Trophoblast cell (in vitro differentiated cells and primary cell): ENCODE data around the gene VAT1L.

Experiments used
- DNase-seq, 2 donors: peaks; one replicate each; pipeline ENCODE4 v3.0.0-alpha.2; 2016
- H2AFZ ChIP-seq: 2 replicates; pipeline ENCODE4 v1.6.1; 2013; ENCODE audit warnings: low read length, moderate library complexity, mild to moderate bottlenecking; ENCODE audit not compliant: insufficient read depth, poor library complexity
- H2AK5ac ChIP-seq: 2 replicates; pipeline ENCODE4 v1.6.1; 2013; ENCODE audit warnings: mild to moderate bottlenecking, low read length
- H2BK120ac ChIP-seq: 2 replicates; pipeline ENCODE4 v1.6.1; 2013; ENCODE audit warnings: low read length, mild to moderate bottlenecking, moderate library complexity; ENCODE audit not compliant: insufficient read depth, poor library complexity
- H2BK12ac ChIP-seq: 2 replicates; pipeline ENCODE4 v1.6.1; 2013; ENCODE audit warnings: mild to moderate bottlenecking, low read length, moderate library complexity
- H2BK5ac ChIP-seq: 2 replicates; pipeline ENCODE4 v1.6.1; 2013; ENCODE audit warnings: low read length, low read depth, moderate library complexity, mild to moderate bottlenecking; ENCODE audit not compliant: poor library complexity
- H3K14ac ChIP-seq: 2 replicates; pipeline ENCODE4 v1.6.1; 2013; ENCODE audit warnings: mild to moderate bottlenecking, low read length
- H3K18ac ChIP-seq: 2 replicates; pipeline ENCODE4 v1.6.1; 2013; ENCODE audit warnings: mild to moderate bottlenecking, low read length
- H3K23ac ChIP-seq: 2 replicates; pipeline ENCODE4 v1.6.1; 2013; ENCODE audit warnings: low read length
- H3K27ac ChIP-seq: 2 replicates; pipeline ENCODE4 v1.5.1; 2013; ENCODE audit warnings: low read depth, mild to moderate bottlenecking, inconsistent platforms, low read length, moderate library complexity
- H3K27me3 ChIP-seq: 2 replicates; pipeline ENCODE4 v1.6.1; 2013; ENCODE audit warnings: inconsistent platforms, mild to moderate bottlenecking, low read length, moderate library complexity; ENCODE audit not compliant: insufficient read depth
- H3K36me3 ChIP-seq, 2 experiments: 1 replicate in 1 of 2; 2 replicates in 1 of 2; pipeline ENCODE4 v1.6.1; 2013; ENCODE audit warnings: low read length in 2 of 2, mild to moderate bottlenecking in 2 of 2, moderate library complexity in 1 of 2; ENCODE audit not compliant: insufficient read depth in 2 of 2, control insufficient read depth in 1 of 2
- H3K4ac ChIP-seq: 2 replicates; pipeline ENCODE4 v1.6.1; 2013; ENCODE audit warnings: low read depth, mild to moderate bottlenecking, low read length, moderate library complexity
- H3K4me1 ChIP-seq, 2 experiments: 1 replicate in 1 of 2; 2 replicates in 1 of 2; pipeline ENCODE4 v1.6.1; 2013; ENCODE audit warnings: low read length in 2 of 2, mild to moderate bottlenecking in 2 of 2, moderate library complexity in 1 of 2; ENCODE audit not compliant: insufficient read depth in 2 of 2, control insufficient read depth in 1 of 2
- H3K4me2 ChIP-seq: 2 replicates; pipeline ENCODE4 v1.6.1; 2013; ENCODE audit warnings: inconsistent platforms, mild to moderate bottlenecking, low read length, moderate library complexity
- H3K4me3 ChIP-seq: 2 replicates; pipeline ENCODE4 v1.5.1; 2013; ENCODE audit warnings: mild to moderate bottlenecking, low read depth, low read length, inconsistent platforms
- H3K79me1 ChIP-seq: one replicate; pipeline ENCODE4 v1.6.1; 2013; ENCODE audit warnings: low read length
- H3K79me2 ChIP-seq: 2 replicates; pipeline ENCODE4 v1.6.1; 2013; ENCODE audit warnings: low read length, mild to moderate bottlenecking; ENCODE audit not compliant: control insufficient read depth, insufficient read depth, poor library complexity
- H3K9ac ChIP-seq: 2 replicates; pipeline ENCODE4 v1.6.1; 2013; ENCODE audit warnings: mild to moderate bottlenecking, low read length
- H3K9me3 ChIP-seq: 2 replicates; pipeline ENCODE4 v1.6.1; 2013; ENCODE audit warnings: low read depth, mild to moderate bottlenecking, control low read depth, inconsistent platforms, low read length; ENCODE audit not compliant: insufficient read depth
- H4K12ac ChIP-seq: 2 replicates; pipeline ENCODE4 v1.6.1; 2013; ENCODE audit warnings: low read depth, mild to moderate bottlenecking, low read length, moderate library complexity
- H4K8ac ChIP-seq: 2 replicates; pipeline ENCODE4 v1.6.1; 2013; ENCODE audit warnings: low read depth, mild to moderate bottlenecking, low read length, moderate library complexity
- H4K91ac ChIP-seq: one replicate; pipeline ENCODE4 v1.6.1; 2013; ENCODE audit warnings: low read depth, mild to moderate bottlenecking, low read length, moderate library complexity
- WGBS: extraction: QIAGEN DNeasy Blood & Tissue Kit; methylation state at CpG from one replicate; pipeline ENCODE4 v1.1.7; 2013; ENCODE audit warnings: missing lambda C conversion rate; ENCODE audit not compliant: insufficient read length, insufficient coverage; ENCODE audit errors: extremely low coverage; 5-methylcytosine and 5-hydroxymethylcytosine counted together

Gene VAT1L

GRCh38 chr16:77842468-77842867, 54.1 kb downstream of the VAT1L start:
- no CpG with 5 or more reads among the region's 3 CpGs for WGBS
- H3K4me2 ChIP-seq: no peak overlapping the region
- H3K9me3 ChIP-seq: no peaks in the 10 kb centered on the region
- H4K12ac ChIP-seq: no peak overlapping the region
- H3K36me3 ChIP-seq: no peaks in the 10 kb centered on the region
- no peak overlapping the region for H2BK5ac ChIP-seq
- DNase-seq: no peak
- no peak overlapping the region for H2BK12ac ChIP-seq
- no peak overlapping the region for H2AFZ ChIP-seq
- H2AK5ac ChIP-seq: no peak overlapping the region
- no peak overlapping the region for H3K4me3 ChIP-seq
- H2BK120ac ChIP-seq: no peak overlapping the region
- no peak overlapping the region for H4K8ac ChIP-seq
- H4K91ac ChIP-seq: no peak overlapping the region
- H3K18ac ChIP-seq: no peak overlapping the region
- H3K27me3 ChIP-seq: no peaks in the 10 kb centered on the region
- no peak overlapping the region for H3K9ac ChIP-seq
- no peak overlapping the region for H3K14ac ChIP-seq
- peaks cover 5% of the 10 kb centered on the region for H3K79me1 ChIP-seq
- H3K27ac ChIP-seq: no peak overlapping the region
- H3K79me2 ChIP-seq: no peaks in the 10 kb centered on the region
- H3K23ac ChIP-seq: no peak overlapping the region
- peaks cover 3 to 6% of the 10 kb centered on the region in 2 experiments for H3K4me1 ChIP-seq
- H3K4ac ChIP-seq: no peak overlapping the region

- WGBS: no CpG with 5 or more reads among the region's 3 CpGs
- no peak overlapping the region for H3K4me3 ChIP-seq
- no peak overlapping the region for H4K12ac ChIP-seq
- no peak overlapping the region for H2BK120ac ChIP-seq
- no peak overlapping the region for H2BK5ac ChIP-seq
- no peak overlapping the region for H3K18ac ChIP-seq
- H3K27me3 ChIP-seq: no peaks in the 10 kb centered on the region
- H3K4me1 ChIP-seq: peaks cover under 1 to 6% of the 10 kb centered on the region in 2 experiments
- H3K9me3 ChIP-seq: no peaks in the 10 kb centered on the region
- H3K4ac ChIP-seq: no peak overlapping the region
- no peak overlapping the region for H2BK12ac ChIP-seq
- no peak overlapping the region for H4K91ac ChIP-seq
- H3K27ac ChIP-seq: no peak overlapping the region
- H3K4me2 ChIP-seq: no peak overlapping the region
- peaks cover under 1% of the 10 kb centered on the region for H3K79me1 ChIP-seq
- no peak for DNase-seq
- no peaks in the 10 kb centered on the region for H3K79me2 ChIP-seq
- H4K8ac ChIP-seq: no peak overlapping the region
- H2AK5ac ChIP-seq: no peak overlapping the region
- no peaks in the 10 kb centered on the region for H3K36me3 ChIP-seq
- no peak overlapping the region for H3K14ac ChIP-seq
- no peak overlapping the region for H2AFZ ChIP-seq
- H3K9ac ChIP-seq: no peak overlapping the region
- no peak overlapping the region for H3K23ac ChIP-seq
Observed at GRCh38 chr16:77843405-77843804, 55.0 kb downstream of the VAT1L start.

- Histone ChIP-seq H3K9me3 (no peaks in the 10 kb centered on the region), H2AFZ (no peak overlapping the region), H4K91ac (no peak overlapping the region), H3K4ac (no peak overlapping the region), H3K14ac (no peak overlapping the region), H2AK5ac (no peak overlapping the region), H3K4me1 (peaks cover 0 to 3% of the 10 kb centered on the region in 2 experiments), H3K27me3 (no peaks in the 10 kb centered on the region), H3K18ac (no peak overlapping the region), H3K23ac (no peak overlapping the region), H2BK120ac (no peak overlapping the region), H3K79me1 (no peaks in the 10 kb centered on the region), H3K4me3 (no peak overlapping the region), H4K12ac (no peak overlapping the region), H2BK12ac (no peak overlapping the region), H4K8ac (no peak overlapping the region), H3K4me2 (no peak overlapping the region), H3K36me3 (no peaks in the 10 kb centered on the region), H3K9ac (no peak overlapping the region), H3K27ac (no peak overlapping the region), H3K79me2 (no peaks in the 10 kb centered on the region), H2BK5ac (no peak overlapping the region)
- no CpG with 5 or more reads among the region's 4 CpGs for WGBS
- no peak for DNase-seq
Observed at GRCh38 chr16:77844801-77845200, 56.4 kb downstream of the VAT1L start.

DNA sequence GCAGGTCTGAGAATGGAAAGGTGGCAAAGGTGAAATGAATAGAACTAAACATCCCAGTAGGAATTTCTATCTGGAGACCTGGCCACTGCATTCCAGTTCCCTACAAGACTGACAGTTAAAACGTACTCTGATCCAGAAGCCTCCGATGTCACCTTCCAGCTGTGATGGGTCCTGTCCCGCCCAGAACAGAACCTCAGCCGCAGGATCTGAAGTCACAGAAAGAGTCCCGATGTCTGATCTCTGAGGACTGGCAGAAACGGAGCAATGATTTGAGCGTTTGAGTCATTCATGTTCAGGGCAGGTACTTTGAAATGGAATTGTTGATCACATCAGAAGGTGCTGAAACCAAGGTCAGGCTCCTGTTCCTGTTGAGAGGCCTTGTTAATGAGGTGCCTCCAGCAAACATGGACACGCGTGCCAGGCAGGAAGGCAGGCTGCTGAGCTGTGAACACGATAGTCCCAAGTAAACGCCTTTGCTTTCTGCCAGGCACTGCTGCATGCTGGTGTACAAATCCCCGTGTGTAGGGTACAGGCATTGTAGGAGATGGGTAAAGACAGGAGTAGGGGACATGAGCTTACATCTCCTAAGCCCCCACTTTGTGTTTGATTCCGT, 61.4 kb downstream of the VAT1L start:
- no peaks in the 10 kb centered on the region for H3K36me3 ChIP-seq
- no peak overlapping the region for H4K91ac ChIP-seq
- H2AK5ac ChIP-seq: no peak overlapping the region
- H3K23ac ChIP-seq: no peak overlapping the region
- H3K4me1 ChIP-seq: no peaks in the 10 kb centered on the region
- no peaks in the 10 kb centered on the region for H3K9me3 ChIP-seq
- H3K27ac ChIP-seq: no peak overlapping the region
- no peak overlapping the region for H3K4me3 ChIP-seq
- H3K14ac ChIP-seq: no peak overlapping the region
- no peak overlapping the region for H3K4me2 ChIP-seq
- H4K8ac ChIP-seq: no peak overlapping the region
- H3K18ac ChIP-seq: no peak overlapping the region
- no CpG with 5 or more reads among the region's 13 CpGs for WGBS
- H3K27me3 ChIP-seq: no peaks in the 10 kb centered on the region
- no peaks in the 10 kb centered on the region for H3K79me2 ChIP-seq
- no peak overlapping the region for H3K4ac ChIP-seq
- no peak for DNase-seq
- no peaks in the 10 kb centered on the region for H3K79me1 ChIP-seq
- no peak overlapping the region for H2BK12ac ChIP-seq
- H2AFZ ChIP-seq: no peak overlapping the region
- no peak overlapping the region for H3K9ac ChIP-seq
- no peak overlapping the region for H4K12ac ChIP-seq
- no peak overlapping the region for H2BK120ac ChIP-seq
- no peak overlapping the region for H2BK5ac ChIP-seq
